HS-27A (cell line): ENCODE measurements around the gene ZFAND3.
A peak's percentile ranks its signal among the peaks of the same experiment; 100 is the strongest.
"Not testable (repeated sequence)": the region's sequence is repeated elsewhere in the genome, so short reads cannot be mapped to it uniquely, and the experiment has no call there.

ENCODE experiments used
- DNase-seq: peaks from one replicate; pipeline ENCODE4 v3.0.0-alpha.2; 2012; ENCODE audit warnings: low read depth, missing footprints

ZFAND3 gene

DNA sequence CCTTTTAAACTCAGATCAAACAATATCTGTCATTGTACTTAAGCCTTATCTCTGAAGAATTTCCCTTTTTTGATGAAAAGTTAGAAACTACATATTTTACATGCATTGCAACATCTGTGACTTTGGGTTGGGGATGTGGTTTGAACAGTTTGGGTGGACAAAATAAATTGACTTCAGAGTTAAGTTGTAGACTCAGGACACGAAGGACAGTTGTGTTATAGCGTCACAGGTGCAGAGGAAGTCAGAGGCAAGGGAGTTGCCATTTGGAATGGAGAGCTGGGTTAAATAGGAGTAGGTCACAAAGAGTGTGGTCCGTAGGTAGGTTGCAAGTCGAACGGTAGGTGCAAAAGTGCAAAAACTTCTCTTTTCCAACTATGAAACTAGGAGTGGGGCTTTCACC lies 46.0 kb downstream of the ZFAND3 start:
- no peak for DNase-seq

DNA sequence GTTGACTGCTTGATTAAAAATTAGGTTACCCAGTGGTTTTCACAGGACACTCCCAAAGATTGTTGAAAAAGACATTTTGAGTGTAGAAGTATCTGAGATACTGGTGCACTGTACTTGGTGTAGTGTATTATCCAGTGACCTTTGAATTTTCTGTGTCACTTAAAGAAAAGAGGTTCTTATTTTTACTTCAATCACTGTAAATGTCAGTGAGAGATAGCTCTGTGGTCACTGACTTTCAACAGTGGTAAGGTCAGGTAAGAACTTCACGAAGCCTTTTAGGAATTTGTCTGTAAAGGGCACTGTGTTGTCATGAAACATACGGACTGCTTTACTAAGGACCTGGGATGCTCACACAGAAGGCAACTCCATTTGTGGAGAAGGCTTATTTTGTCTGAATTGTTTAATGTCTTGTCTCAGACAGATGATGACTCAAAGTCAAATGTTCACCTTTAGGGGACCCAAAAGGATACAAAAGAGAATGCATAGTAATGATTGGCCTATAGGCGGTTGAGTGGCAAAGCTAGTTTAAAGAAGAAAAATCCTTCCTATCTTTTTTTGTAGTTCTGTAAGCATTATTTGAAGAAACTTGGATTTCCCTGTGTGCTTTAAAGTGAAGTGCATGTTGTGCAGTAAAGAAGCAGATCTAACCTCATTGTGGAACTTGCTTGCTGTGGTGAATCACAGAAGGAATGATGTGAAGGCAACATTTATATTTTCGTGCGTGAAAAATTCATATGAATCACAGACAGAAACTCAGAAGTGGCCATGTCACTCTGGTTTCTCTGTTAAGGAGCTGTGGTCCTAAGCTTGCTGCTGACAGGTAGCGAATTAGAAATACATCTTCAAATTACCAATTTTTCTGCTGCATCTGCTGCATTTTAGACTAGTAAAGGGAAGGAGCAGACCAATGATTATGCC lies 47.3 kb downstream of the ZFAND3 start:
- DNase-seq: no peak

DNA sequence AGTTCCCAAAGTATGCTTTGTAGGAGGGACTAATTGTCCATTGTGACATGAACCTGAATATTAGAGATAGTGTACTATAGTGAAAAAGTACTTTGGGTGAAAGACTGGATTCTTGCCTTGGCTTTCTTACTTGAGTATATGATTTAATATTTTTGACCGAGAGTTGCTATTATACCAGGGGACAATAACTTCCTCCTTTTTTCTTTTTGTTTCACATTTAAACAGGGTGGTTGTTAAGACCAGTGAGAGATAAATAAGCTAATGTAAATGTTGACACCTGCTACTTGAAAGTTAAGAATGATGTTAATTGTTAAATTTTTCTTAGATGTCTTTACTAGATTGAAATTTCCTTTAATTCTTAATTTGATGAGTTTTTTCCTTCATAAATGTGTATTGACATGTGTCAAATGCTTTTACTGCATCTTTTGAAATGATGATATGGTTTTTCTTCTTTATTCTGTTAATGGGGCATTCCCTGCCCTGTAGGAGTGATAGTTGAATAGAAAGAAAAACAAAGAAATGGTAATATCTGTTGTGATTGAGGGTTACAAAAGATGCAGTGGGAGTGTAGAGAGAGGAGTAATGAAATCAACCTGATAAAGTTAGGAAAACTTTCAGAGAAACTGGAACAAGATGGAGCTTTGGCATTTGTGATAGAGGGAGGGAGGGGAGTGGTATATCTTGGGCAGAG lies 48.4 kb downstream of the ZFAND3 start:
- DNase-seq: no peak

DNA sequence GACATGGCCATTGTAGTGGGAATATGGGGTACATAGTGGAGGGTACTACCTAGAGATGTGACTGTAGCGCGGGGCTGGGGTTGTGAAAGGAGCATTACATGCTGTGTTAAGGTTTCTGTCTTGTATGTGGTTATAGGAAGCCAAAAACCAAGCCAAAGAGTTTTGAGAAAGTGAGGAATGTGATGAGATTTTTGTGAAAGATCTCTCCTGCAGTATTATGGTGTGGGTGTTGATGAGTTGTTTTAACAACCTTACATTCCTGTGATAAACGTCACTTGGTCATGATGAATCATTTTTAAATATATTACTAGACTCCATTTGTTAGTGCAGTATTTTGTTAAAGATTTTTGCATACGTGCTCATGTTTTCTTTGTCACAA lies 48.9 kb downstream of the ZFAND3 start:
- DNase-seq: peak; percentile 84

DNA sequence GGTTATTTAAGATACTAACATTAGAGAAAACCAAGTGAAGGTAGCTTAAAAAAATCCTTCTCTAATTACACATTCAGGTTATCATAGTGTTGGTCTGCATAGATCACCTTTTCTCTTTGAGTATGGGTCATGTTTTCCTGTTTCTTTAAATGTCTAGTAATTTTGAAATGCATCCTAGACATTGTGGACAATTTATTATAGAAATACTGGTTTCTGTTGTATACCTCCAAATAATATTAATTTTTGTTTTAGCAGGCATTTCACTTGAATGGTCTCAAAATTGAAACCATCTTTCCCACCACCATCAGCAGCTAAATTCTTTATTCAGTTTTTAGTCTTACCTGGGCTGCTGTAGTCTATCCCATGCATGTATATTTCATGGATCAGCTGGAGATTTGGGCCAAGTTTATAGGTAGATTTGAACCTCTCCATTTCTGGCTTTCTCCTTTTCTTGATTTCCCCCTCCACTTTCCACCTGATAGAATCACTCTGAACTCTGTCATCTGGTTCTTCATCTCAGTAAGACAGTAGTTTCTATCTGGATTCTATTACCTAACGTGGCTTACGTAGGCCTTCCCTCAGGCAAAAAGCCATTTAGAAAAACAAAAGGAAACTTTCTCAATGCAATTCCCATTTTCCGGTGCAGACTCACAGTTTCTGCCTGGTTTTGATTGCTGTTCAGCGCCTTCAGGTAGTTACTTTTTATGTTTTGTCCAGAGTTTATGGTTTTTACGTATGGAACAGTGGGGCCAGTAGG lies 52.3 kb downstream of the ZFAND3 start:
- DNase-seq: no peak

DNA sequence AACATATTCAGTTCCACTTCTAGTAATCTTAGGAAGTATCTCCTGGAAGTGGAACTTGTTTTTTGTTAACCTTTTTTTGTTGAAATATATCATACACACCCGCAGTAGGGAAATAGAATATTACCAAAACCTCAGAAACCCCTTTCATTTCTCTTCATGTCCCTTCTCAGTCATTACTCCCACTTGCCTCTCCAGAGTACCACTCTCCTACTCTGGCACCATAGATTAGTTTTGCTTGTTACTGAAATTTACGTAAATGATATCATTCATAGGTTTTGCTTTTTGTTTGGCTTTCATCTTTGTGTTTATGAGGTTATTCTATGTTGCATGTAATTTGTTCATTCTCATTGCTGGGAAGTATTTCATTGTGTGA lies 52.8 kb downstream of the ZFAND3 start:
- DNase-seq: no peak

DNA sequence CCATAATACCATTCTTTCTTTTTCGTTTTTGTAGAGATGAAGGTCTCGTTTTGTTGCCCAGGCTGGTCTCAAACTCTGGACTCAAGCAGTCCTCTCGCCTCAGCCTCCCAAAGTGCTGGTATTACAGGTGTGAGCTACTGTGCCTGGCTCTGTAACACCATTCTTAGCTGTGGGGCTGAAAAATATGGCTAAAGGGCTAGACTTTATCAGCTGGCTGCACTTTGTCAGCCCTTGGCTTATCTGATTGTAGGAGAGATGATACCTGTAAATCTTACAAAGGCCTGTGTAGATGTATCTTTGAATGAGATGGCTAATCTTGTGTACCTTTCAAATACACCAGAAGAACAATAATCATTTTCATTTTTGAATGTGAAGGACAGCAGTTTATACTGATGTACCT lies 55.2 kb downstream of the ZFAND3 start:
- DNase-seq: no peak

DNA sequence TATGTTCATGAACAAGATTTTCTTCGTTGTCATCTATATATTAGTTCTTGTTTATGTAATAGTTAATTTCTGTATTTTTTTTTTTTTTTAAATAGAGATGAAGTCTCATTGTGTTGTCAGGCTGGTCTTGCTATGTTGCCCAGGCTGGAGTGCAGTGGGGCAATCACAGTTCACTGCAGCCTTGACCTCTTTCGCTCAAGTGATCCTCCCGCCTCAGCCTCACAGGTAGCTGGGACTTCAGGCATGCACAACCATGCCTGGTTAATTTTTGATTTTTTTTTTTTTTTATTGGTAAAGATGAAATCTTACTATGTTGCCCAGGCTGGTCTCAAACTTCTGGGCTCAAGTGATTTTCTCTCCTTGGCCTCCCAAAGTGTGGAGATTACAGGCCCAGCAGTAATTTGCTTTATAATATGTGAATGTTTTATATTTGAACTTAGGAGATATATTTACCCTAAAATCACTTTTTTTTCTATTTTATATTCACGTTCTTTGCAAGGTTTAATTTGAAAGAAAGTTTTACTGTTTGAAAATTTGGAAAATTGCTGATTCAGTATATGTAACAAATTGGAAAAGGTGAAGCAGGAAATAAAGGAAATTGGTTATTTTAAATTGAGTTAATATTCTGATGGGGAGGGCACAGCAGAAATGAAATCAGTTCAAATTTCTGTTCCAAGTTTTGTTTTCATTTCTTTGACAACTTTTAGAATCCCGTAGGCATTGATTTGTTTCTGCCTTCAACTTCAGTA lies 56.2 kb downstream of the ZFAND3 start:
- no peak for DNase-seq

DNA sequence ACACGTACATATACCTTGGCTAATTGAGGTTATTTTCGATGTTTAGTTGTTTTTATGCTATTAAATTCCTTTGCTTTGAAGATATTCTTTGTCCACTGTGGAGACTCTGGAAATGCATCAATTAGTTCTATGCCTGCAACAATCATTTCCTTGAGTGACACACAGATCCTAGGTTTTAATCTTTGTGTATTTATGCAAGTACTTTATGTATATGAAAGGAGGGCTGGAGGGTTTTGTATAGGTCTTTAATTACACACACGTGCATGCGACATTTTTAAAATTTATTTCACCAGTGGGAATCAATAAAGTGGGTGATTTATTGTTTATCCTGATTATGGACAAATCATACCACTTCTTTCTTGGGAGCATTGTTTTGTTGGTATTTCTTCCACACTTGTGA lies 57.3 kb downstream of the ZFAND3 start:
- DNase-seq: no peak

DNA sequence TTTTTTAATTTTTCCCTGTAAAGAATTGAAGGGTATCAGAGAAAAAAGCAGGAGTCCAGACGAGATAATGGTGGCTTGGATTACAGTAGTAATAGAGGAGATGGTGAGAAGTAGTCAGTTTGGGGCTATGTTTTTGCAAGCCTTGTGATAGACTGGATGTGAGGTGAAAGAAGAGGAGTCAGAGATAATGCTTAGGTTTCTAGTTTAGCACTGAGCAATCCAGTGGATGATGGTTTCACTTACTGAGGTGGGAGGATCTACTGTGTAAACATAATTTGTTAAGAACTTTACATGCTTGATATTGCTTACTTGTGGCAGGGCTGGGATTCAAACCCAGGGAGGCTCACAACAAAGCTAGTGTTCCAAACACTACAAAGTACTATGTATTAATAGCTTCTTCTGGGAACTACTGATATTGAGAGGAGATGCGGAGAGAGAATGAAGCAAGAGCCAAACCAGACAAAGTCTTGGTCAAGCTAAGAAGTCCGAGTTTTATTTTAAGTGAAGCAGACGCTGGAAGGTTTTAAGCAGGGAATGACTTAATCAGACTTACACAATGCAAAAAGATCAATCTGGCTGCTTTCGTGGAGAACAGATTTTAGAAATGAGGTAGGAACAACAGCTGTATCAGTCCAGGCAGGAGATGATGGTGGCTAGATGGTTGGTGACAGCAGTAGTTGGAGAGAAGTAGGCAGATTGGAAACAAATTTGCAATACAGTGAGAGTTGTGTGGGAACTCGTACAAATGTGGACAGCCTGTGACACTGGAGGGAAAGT lies 58.0 kb downstream of the ZFAND3 start:
- DNase-seq: no peak

DNA sequence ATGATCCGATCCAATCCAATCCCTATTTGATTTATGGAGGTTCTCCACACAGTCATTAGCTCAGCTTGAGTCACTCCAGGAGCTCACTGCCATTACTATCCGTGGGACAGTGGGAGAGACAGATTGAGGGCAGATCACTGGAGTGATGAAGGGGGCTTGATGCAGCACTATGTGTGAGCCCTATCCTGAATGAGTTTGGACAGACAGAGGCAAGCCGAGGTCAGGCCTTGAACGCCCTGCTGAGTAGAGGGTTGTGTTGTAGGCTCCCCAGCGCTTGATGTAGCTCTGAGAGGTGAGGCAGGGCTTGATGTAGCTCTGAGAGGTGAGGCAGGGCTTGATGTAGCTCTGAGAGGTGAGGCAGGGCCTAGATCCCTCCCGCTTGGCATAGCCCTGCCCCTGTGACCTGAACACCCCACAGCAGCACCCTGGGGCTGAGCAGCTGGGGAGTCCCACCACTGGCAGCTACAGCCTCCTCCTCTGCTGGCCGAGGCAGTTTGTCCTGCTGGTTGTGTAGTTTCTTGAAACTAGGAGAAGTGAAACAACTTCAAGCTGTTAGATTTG lies 58.7 kb downstream of the ZFAND3 start:
- no peak for DNase-seq

DNA sequence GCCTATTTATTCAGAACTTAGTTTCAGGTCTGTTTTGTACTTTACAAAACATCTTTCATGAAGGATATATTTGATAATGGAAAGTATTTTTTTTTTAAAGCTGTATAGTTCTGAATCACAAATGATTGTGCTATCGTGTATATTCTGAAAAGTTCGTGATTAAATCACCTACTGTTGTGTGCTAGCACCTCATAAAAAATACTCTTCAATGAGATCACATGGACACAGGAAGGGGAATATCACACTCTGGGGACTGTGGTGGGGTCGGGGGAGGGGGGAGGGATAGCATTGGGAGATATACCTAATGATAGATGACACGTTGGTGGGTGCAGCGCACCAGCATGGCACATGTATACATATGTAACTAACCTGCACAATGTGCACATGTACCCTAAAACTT lies 61.1 kb downstream of the ZFAND3 start:
- not testable (repeated sequence) for DNase-seq

DNA sequence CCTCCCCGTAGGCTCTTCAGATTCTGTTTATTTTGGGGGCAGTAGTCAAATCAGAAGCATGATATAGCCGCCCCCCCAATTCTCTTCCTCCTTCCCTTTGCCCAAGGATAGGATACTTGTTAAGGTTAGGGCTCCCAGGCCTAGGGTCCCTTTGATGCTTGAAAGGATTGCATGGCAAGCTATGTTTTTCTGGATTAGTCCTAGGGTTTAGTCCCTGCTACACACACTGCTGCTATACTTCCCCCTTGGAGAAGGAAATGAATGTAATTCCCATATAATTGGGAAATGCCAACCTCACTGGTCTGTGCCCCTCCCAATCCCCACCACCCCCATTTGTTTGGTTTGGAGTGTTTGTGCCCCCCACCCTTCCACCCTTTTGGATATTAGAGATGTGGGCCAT lies 62.8 kb downstream of the ZFAND3 start:
- DNase-seq: no peak

DNA sequence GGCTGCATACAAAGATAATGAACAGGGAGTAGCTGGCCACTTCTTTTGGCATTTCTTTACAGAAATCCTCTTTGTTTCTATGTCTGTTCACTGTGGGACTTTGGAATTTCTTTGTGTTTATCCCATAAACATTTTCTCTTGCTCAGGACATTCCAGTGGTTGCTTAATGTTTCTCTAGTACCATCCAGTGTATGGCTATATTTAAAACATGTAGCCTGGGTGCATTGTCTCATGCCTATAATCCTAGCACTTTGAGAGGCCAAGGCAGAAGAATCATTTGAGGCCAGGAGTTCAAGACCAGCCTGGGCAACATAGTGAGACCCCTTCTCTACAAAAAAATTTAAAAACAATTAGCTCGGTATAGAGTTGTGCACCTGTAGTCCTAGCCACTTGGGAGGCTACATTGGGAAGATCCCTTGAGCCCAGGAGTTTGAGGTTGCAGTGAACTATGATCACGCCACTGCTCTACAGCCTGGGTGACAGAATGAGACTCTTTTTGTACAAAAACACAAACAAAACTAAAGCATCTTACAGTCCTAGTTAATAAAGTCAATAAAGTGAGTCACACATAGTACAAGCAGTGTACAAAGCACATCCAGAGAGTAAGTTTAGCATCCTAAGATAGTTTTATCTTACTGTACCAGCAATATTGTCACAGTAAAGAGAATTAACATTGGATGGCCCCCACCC lies 63.3 kb downstream of the ZFAND3 start:
- no peak for DNase-seq

DNA sequence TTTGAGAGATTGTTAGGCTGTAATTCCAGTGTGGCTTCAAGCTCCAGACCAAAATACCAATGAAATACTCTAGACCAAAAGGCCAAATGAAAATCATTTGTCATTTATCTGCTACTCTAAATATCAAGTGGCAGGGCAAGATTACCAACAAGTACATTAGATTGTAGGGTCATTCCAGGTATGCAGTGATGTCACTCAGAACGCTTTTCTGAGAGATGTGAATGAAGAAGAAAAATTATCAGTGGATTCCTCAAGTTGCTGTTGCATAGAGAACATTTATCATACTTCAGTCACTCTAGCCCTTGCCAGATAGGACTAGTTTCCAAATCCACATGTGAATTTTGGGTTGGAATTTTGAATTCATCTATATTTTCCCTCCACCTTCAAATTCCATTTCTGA lies 65.0 kb downstream of the ZFAND3 start:
- no peak for DNase-seq

DNA sequence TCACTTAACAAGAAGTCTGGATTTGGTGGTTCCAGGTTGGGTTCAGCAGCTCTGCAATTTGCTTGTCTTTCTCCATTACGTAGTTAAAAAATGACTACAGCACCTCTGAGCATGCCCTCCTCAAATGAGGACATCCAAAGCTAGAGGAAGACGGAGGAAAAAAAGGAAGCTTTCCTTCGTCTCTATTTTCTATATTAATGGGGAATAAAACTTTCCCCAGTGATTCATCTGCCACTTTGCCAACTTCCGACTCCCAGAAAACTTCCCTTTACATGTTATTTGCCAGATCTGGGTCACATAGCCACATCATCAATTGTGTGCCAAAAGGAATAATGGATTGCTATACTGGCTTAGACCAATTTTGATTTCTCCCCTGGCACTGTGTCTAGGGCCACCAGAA lies 69.5 kb downstream of the ZFAND3 start:
- DNase-seq: no peak

DNA sequence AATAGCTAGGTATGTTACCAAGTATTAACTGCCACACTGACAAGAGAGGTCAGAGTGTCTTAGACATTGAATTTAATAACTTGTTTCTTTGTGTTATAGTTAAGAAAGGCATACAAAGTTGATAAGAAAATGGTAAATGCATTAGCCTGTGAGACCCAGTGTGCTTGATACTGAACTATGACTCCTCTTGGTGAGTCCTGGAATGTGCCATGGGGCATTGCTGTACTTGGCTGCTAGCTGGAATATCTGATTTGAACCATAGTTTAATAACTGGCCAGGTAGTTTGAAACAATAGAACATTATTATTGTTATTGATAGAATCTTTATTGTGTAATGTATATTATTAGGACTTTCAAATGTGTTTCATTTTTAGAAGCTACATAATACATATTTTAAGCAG lies 70.0 kb downstream of the ZFAND3 start:
- DNase-seq: no peak

DNA sequence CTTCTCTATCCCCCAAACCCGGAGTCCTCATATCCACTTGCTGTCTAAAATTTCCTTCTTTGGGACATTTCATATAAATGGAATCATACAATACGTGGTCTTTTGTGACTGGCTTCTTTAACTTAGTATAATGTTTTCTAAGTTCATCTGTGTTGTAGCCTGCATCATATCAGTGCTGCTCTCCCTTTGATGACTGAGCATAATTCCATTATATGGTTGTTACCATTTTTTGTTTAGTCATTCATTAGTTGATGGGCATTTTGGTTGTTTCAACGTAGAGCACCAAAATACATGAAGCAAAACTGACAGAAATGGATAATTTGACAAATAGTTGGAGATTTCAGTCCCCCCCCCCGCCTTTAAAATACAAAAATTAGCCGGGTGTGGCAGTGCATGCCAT lies 71.5 kb downstream of the ZFAND3 start:
- DNase-seq: no peak

DNA sequence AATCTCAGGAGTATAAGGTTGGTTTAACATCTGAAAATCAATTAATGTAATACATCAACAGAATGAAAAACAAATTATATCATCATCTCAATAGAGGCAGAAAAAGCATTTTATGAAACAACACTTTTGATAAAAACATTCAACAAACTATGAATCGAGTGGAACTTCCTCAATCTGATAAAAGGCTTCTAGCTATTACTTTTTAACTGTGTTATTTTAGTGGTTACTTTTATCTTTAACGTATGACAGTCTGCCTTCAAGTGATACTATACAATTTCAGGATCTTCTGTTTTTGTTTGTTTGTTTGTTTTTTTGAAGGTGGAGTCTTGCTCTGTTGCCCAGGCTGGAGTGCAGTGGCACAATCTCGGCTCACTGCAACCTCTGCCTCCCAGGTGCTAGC lies 73.7 kb downstream of the ZFAND3 start:
- DNase-seq: no peak

DNA sequence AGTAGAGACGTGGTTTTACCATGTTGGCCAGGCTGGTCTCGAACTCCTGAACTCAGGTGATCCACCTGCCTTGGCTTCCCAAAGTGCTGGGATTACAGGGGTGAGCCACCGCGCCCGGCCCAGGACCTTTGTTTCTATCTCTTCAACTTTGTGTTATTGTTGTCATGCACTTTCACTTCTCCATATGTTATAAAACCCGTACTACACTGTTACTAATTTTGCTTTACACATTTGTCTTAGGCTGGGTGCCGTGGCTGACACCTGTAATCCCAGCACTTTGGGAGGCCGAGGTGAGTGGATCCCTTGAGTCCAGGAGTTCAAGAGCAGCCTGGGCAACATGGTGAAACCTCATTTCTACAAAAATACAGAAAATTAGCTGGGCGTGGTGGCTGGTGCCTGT lies 74.2 kb downstream of the ZFAND3 start:
- not testable (repeated sequence) for DNase-seq
